HG03571 (cell line): ENCODE results near the gene ARIH1.
"Not testable (repeated sequence)": the region's sequence is repeated elsewhere in the genome, so short reads cannot be mapped to it uniquely, and the experiment has no call there.

Source experiments
- ATAC-seq: cut with Tn5 transposase; IDR thresholded peaks from one replicate; pipeline ENCODE4 v1.9.1; 2021; ENCODE audit not compliant: unreplicated experiment

ARIH1 gene

GRCh38 chr15:72473614-72474465 is at the start of gene ARIH1:
ARIH1 (plus strand) TSS chr15:72474330; CDS start chr15:72474640, 310 bp downstream.
- ATAC-seq, result peak; percentile 80

DNA sequence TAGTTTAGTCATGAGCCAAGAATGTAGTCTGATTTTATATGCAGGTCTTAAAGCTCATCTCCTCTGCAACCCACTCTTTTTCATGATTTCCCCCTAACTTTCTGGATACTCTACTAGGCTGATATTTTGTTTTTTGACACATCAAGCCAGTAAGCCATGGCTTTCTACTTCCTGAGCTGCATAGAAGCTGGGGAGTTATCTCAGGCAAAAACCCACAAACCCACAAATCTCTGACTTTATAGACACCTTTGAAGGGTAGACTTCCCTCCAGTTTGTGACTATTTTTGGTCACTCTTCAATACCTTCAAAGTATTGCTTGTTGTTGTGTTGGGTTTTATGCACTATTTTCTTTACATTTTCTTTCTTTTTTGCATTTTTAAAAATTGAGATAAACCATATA is 47.4 kb upstream of the ARIH1 start:
- ATAC-seq, result no peak

DNA sequence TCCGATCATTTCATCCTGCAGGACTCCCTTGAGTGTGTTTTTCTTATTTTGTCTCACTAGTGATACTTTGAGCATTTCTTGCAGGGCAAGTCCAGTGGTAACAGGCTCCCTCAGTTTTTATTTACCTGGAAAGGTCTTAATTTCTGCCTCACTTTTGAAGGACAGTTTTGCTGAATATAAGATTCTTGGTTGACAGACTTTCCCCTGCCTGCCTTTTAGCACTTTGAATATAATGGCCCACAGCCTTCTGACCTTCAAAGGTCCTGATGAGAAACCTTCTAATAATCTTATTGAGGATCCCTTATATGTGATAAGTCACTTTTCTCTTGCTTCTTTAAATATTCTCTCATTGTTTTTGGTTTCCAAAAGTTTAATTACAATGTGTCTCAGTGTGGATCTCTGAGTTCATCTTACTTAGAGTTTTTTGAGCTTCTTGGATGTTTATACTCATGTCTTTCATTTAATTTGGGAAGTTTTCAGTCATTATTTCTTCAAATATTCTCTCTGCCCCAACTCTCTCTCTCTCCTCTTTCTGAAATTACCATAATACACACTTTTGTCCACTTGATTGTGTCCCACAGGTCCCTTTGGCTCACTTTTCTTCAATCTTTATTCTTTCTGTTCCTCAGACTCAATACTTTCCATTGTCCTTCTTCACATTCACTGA is 36.3 kb upstream of the ARIH1 start:
- no peak for ATAC-seq

DNA sequence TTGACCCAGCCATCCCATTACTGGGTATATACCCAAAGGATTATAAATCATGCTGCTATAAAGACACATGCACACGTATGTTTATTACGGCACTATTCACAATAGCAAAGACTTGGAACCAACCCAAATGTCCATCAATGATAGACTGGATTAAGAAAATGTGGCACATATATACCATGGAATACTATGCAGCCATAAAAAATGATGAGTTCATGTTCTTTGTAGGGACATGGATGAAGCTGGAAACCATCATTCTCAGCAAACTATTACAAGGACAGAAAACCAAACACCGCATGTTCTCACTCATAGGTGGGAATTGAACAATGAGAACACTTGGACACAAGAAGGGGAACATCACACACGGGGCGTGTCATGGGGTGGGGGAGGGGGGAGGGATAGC is 31.3 kb upstream of the ARIH1 start:
- not testable (repeated sequence) for ATAC-seq

DNA sequence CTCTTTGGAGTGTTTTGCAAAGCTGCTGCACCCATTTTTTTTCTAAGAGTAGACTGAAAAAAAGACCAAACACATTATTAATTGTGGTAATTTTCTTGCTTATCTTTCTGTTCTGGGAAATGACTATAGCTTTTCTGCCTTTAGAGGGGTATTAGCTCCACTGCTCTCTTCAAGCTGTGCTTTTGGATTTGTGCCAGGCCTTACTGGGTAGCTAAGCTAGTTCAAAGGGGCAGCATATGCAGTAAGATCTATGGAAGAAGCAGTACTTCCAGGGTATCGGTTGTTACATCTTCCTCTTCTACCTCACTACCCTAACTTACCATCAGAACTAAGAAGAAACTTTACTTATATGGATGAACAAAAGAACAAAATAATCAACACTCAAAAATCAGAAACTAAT is 28.7 kb upstream of the ARIH1 start:
- ATAC-seq, result no peak

DNA sequence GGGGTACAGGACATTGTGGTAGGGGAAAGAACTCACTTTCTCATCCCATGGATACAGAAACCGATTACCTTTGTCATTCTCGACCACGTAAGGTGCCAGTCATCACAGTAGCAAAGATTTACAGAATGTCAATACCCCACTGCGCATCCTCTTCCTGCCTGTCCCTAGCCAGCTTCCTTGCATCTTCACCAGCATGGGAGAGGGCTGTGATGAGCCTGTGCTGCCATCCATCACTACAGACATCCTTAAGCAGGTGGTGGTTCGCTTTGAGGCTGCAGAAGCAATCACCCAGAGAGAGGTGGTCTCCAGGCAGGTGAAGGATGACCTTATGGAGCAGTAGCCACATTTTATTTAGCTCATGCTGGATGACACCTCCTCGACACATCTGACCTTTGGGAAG is 23.3 kb upstream of the ARIH1 start:
- ATAC-seq, result no peak

DNA sequence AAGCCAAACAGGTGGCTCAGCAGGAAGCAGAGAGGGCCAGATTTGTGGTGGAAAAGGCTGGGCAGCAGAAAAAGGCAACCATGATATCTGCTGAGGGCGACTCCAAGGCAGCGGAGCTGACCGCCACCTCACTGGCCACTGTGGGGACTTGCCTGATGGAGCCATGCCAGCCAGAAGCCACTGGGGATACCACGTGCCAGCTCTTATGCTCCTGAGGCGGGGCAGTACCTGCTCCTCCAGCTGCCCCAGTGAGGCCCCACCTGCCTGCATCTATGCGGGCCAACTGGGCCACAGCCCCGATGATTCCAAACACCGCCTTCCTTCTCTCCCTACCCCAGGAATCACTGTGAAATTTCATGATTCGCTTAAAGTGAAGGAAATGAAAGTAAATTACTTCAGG is 22.9 kb upstream of the ARIH1 start:
- no peak for ATAC-seq

- ATAC-seq, result no peak
These were observed 17.4 kb upstream of the ARIH1 start for GRCh38 chr15:72456684-72457083.

GRCh38 chr15:72460402-72460801 is 13.7 kb upstream of the ARIH1 start:
- ATAC-seq, result no peak

GRCh38 chr15:72463702-72464101 is 10.4 kb upstream of the ARIH1 start:
- ATAC-seq, result no peak

DNA sequence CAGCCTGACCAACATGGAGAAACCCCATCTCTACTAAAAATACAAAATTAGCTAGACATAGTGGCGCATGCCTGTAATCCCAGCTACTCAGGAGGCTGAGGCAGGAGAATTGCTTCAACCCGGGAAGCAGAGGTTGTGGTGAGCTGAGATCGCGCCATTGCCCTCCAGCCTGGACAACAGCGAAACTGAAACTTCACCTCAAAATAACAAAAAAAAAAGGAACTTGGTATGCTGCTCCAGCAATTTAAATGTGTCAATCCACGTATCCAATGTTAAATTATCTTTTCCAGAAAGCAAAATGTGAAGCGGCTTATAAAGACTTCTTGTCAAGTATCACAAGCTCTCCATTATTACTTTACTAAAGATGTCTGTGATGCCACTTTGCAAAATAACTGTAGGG is 9.9 kb upstream of the ARIH1 start:
- ATAC-seq, result no peak

- ATAC-seq, result no peak
These were observed 6.0 kb upstream of the ARIH1 start for GRCh38 chr15:72468103-72468502.

GRCh38 chr15:72472992-72473610 is 1.0 kb upstream of the ARIH1 start:
- ATAC-seq, result no peak

- ATAC-seq, result no peak
These were observed 359 bp downstream of the ARIH1 start for GRCh38 chr15:72474466-72474911.

DNA sequence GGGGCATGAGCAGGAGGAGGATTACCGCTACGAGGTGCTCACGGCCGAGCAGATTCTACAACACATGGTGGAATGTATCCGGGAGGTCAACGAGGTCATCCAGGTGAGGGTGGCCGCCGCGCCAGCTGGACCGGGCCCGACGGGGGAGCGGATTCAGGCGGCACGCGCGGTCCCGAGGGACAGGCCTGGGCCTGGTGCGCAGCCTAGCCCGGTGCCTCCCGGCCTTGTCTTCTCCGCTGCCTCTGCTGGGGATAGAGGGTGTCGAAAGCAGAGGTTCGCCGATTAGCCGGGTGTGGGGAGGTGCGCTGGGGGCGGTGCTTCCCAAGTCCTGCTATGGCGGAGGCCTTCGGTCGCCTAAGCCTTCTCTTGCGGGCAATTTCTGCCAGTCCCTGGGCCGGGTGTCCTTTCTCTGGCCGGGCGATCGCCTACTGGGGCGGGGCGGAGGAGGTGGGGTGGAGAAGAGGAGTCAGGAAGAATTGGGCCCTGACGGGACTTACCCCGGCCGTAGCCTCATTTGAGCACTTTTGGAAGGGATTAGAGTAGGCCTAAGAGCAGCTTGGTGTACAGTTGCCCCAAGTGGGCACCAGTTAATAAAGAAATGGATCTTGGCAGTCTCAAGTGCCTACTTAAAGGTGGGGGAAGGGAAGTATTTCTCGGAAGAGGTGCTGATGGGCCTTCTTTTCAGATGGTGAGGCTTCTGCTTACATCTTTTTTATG is 940 bp downstream of the ARIH1 start:
- ATAC-seq, result peak; percentile 28

- ATAC-seq, result no peak
These were observed 1.5 kb downstream of the ARIH1 start for GRCh38 chr15:72475674-72476073.

- ATAC-seq, result not testable (repeated sequence)
These were observed 2.2 kb downstream of the ARIH1 start for GRCh38 chr15:72476330-72476729.

GRCh38 chr15:72481015-72481659 is 7.0 kb downstream of the ARIH1 start:
- no peak for ATAC-seq

DNA sequence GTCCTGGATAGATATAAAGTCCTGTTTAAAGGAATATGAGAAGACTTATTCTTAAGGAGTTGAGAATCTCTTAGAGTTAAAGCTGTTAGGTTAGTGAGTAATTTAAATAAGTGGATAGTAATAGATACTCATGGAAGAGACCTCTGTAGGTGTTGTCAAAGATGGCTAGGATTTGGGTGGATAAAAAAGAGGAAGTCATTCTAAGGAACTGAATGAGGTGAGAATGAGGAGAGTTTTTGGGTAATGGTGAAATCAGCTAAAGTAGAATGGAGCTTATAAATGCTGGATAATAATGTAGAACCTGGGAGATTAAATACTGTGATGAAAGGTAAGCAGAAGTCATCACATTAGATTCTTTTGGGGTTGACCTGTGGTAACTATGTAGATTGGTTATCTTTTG is 8.1 kb downstream of the ARIH1 start:
- ATAC-seq, result no peak

DNA sequence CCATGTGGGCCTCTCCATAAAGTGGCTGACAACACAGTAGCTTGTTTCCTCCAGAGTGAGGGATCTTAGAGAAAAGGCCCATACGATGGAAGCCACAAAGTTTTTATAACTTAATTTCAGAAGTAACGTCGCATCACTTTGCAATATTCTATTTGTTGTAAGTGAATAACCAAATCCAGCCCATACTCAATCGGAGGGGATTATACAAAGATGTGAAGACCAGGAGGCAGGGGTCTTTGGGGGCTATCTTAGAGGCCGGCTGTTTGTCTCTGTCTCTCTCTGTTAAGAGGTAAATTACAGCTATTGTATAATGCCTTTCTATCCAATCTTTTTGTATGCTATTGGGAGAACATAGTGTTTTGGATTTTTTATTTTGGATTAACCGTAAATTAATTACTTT is 9.1 kb downstream of the ARIH1 start:
- no peak for ATAC-seq

GRCh38 chr15:72486144-72486543 is 12.0 kb downstream of the ARIH1 start:
- ATAC-seq, result no peak
